GM18868 (cell line): ENCODE results near the gene SLC9A2.

Experiments used
- ATAC-seq: cut with Tn5 transposase; IDR thresholded peaks from one replicate; pipeline ENCODE4 v1.9.1; 2021; ENCODE audit warnings: mild to moderate bottlenecking, moderate library complexity; ENCODE audit not compliant: unreplicated experiment

The SLC9A2 gene

GRCh38 chr2:102619414-102620319, at the start of gene SLC9A2:
Gene SLC9A2 (plus strand): TSS chr2:102619553. CDS start chr2:102619849, 296 bp downstream.
- peak; percentile 22 for ATAC-seq

- ATAC-seq: no peak
Observed at GRCh38 chr2:102575888-102576287, 43.5 kb upstream of the SLC9A2 start.

GRCh38 chr2:102578376-102578775, 41.0 kb upstream of the SLC9A2 start:
- no peak for ATAC-seq

- ATAC-seq: no peak
Observed at GRCh38 chr2:102581911-102582310, 37.4 kb upstream of the SLC9A2 start.

GRCh38 chr2:102582845-102583244, 36.5 kb upstream of the SLC9A2 start:
- ATAC-seq: no peak

- no peak for ATAC-seq
Observed at GRCh38 chr2:102585847-102586404, 33.4 kb upstream of the SLC9A2 start.

- no peak for ATAC-seq
Observed at GRCh38 chr2:102588213-102588939, 31.0 kb upstream of the SLC9A2 start.

GRCh38 chr2:102589444-102589843, 29.9 kb upstream of the SLC9A2 start:
- ATAC-seq: no peak

GRCh38 chr2:102591491-102592045, 27.8 kb upstream of the SLC9A2 start:
- no peak for ATAC-seq

GRCh38 chr2:102592601-102593000, 26.8 kb upstream of the SLC9A2 start:
- no peak for ATAC-seq

- ATAC-seq: no peak
Observed at GRCh38 chr2:102593516-102593915, 25.8 kb upstream of the SLC9A2 start.

GRCh38 chr2:102594445-102595016, 24.8 kb upstream of the SLC9A2 start:
- no peak for ATAC-seq

GRCh38 chr2:102597788-102598187, 21.6 kb upstream of the SLC9A2 start:
- no peak for ATAC-seq

GRCh38 chr2:102599486-102599885, 19.9 kb upstream of the SLC9A2 start:
- ATAC-seq: peak; percentile 50

- no peak for ATAC-seq
Observed at GRCh38 chr2:102601730-102602129, 17.6 kb upstream of the SLC9A2 start.

GRCh38 chr2:102603904-102604303, 15.4 kb upstream of the SLC9A2 start:
- no peak for ATAC-seq

- no peak for ATAC-seq
Observed at GRCh38 chr2:102604769-102605168, 14.6 kb upstream of the SLC9A2 start.

GRCh38 chr2:102606353-102606752, 13.0 kb upstream of the SLC9A2 start:
- ATAC-seq: no peak

GRCh38 chr2:102615620-102616436, 3.5 kb upstream of the SLC9A2 start:
- peak; percentile 72 for ATAC-seq
